ENCODE data around the gene GPLD1.
A peak's percentile ranks its signal among the peaks of the same experiment; 100 is the strongest.

Gene GPLD1

GRCh38 chr6:24501914-24502313 lies 12.5 kb upstream of the GPLD1 start:
- no peak for DNase-seq (ENCODE audit: low read depth in 1 of 2, low spot score in 1 of 2)

GRCh38 chr6:24501374-24501773 lies 12.0 kb upstream of the GPLD1 start:
- no peak for DNase-seq (ENCODE audit: low read depth in 1 of 2, low spot score in 1 of 2)

- DNase-seq (ENCODE audit: low read depth in 1 of 2, low spot score in 1 of 2), result no peak
Observed at GRCh38 chr6:24500683-24501082, 11.3 kb upstream of the GPLD1 start.

- no peak for DNase-seq (ENCODE audit: low read depth in 1 of 2, low spot score in 1 of 2)
Observed at GRCh38 chr6:24497254-24497970, 8.0 kb upstream of the GPLD1 start.

GRCh38 chr6:24494821-24495795 lies 5.7 kb upstream of the GPLD1 start, which contains the start of gene ALDH5A1:
Gene ALDH5A1, plus strand, starts transcription at chr6:24494969. Its CDS starts 28 bp downstream, at chr6:24494997.
- DNase-seq (ENCODE audit: low read depth in 1 of 2, low spot score in 1 of 2), result peak; percentile 63 to 67

GRCh38 chr6:24493945-24494820 lies 4.8 kb upstream of the GPLD1 start:
- DNase-seq (ENCODE audit: low read depth in 1 of 2, low spot score in 1 of 2), result no peak

GRCh38 chr6:24492475-24492874 lies 3.1 kb upstream of the GPLD1 start:
- DNase-seq (ENCODE audit: low read depth in 1 of 2, low spot score in 1 of 2), result no peak

- DNase-seq (ENCODE audit: low read depth in 1 of 2, low spot score in 1 of 2), result no peak
Observed at GRCh38 chr6:24490948-24491347, 1.6 kb upstream of the GPLD1 start.

- DNase-seq (ENCODE audit: low read depth in 1 of 2, low spot score in 1 of 2), result no peak
Observed at GRCh38 chr6:24489881-24490280, 503 bp upstream of the GPLD1 start.

GRCh38 chr6:24486065-24486464 lies 3.3 kb downstream of the GPLD1 start:
- DNase-seq (ENCODE audit: low read depth in 1 of 2, low spot score in 1 of 2), result no peak

- DNase-seq (ENCODE audit: low read depth in 1 of 2, low spot score in 1 of 2), result no peak
Observed at GRCh38 chr6:24484657-24485323, 4.6 kb downstream of the GPLD1 start.

- no peak for DNase-seq (ENCODE audit: low read depth in 1 of 2, low spot score in 1 of 2)
Observed at GRCh38 chr6:24481449-24481848, 7.9 kb downstream of the GPLD1 start.

GRCh38 chr6:24480705-24481104 lies 8.7 kb downstream of the GPLD1 start:
- DNase-seq (ENCODE audit: low read depth in 1 of 2, low spot score in 1 of 2), result no peak

GRCh38 chr6:24478903-24479302 lies 10.5 kb downstream of the GPLD1 start:
- DNase-seq (ENCODE audit: low read depth in 1 of 2, low spot score in 1 of 2), result no peak

- no peak for DNase-seq (ENCODE audit: low read depth in 1 of 2, low spot score in 1 of 2)
Observed at GRCh38 chr6:24477070-24477469, 12.3 kb downstream of the GPLD1 start.

- no peak for DNase-seq (ENCODE audit: low read depth in 1 of 2, low spot score in 1 of 2)
Observed at GRCh38 chr6:24476631-24477030, 12.7 kb downstream of the GPLD1 start.

GRCh38 chr6:24472181-24472580 lies 17.2 kb downstream of the GPLD1 start:
- no peak for DNase-seq (ENCODE audit: low read depth in 1 of 2, low spot score in 1 of 2)

- no peak for DNase-seq (ENCODE audit: low read depth in 1 of 2, low spot score in 1 of 2)
Observed at GRCh38 chr6:24469811-24470210, 19.6 kb downstream of the GPLD1 start.

- DNase-seq (ENCODE audit: low read depth in 1 of 2, low spot score in 1 of 2), result no peak
Observed at GRCh38 chr6:24464253-24465038, 24.9 kb downstream of the GPLD1 start.

GRCh38 chr6:24460966-24461365 lies 28.4 kb downstream of the GPLD1 start:
- no peak for DNase-seq (ENCODE audit: low read depth in 1 of 2, low spot score in 1 of 2)

Measured in activated T-helper 1 cell treated with anti-CD3 and anti-CD28 coated beads, Interleukin-2, amount 50 U/mL, for 16 hours (primary cell).